GM12878 (cell line): ENCODE measurements around the gene ARID1A. TPM values are rescaled to one million over a fixed set of nuclear protein-coding genes. Genes with fewer than 3 reads are reported as not detected.

Experiments used
- BRCA1 ChIP-seq: IDR thresholded peaks from 2 replicates; pipeline ENCODE4 v1.6.1; 2011; ENCODE audit warnings: low read depth, low read length, improper control_type of control experiment
- CREB1 ChIP-seq: IDR thresholded peaks from 2 replicates; pipeline ENCODE4 v1.6.1; 2012; ENCODE audit warnings: low read depth, mild to moderate bottlenecking, inconsistent platforms
- EED ChIP-seq: sonication (generic); IDR thresholded peaks from 2 replicates; pipeline ENCODE4 v1.6.1; 2016; ENCODE audit warnings: antibody characterized with exemption, low read depth
- ETV6 ChIP-seq, 2 experiments: fragments of 450-650 bp in 1 of 2; IDR thresholded peaks in 1 of 2; conservative IDR thresholded peaks in 1 of 2; 2 replicates each; pipeline ENCODE4 v1.6.1; 2014; ENCODE audit warnings: antibody characterized with exemption in 1 of 2, borderline replicate concordance in 1 of 2, low read depth in 1 of 2, mild to moderate bottlenecking in 1 of 2, moderate library complexity in 1 of 2
- FOS ChIP-seq: IDR thresholded peaks from 3 replicates; pipeline ENCODE4 v1.6.1; 2011; ENCODE audit warnings: borderline replicate concordance; ENCODE audit not compliant: insufficient read length; ENCODE audit errors: extremely low read depth
- GATAD2B ChIP-seq: fragments of 450-650 bp; conservative IDR thresholded peaks from 2 replicates; pipeline ENCODE4 v1.6.1; 2017; ENCODE audit warnings: low read depth, mild to moderate bottlenecking, moderate library complexity
- IKZF1 ChIP-seq: fragments of 450-650 bp; conservative IDR thresholded peaks from 2 replicates; pipeline ENCODE4 v1.6.1; 2017; ENCODE audit warnings: antibody characterized with exemption, mild to moderate bottlenecking
- JUNB ChIP-seq: IDR thresholded peaks from 2 replicates; pipeline ENCODE4 v1.6.1; 2016; ENCODE audit warnings: antibody characterized with exemption, mild to moderate bottlenecking
- KDM1A ChIP-seq: fragments of 200-600 bp; sonication (generic); IDR thresholded peaks from 2 replicates; pipeline ENCODE4 v1.6.1; 2016; ENCODE audit warnings: borderline replicate concordance
- MTA2 ChIP-seq: fragments of 450-650 bp; IDR thresholded peaks from 2 replicates; pipeline ENCODE4 v1.6.1; 2016; ENCODE audit warnings: low read depth, mild to moderate bottlenecking, moderate library complexity
- NR2C1 ChIP-seq: fragments of 450-650 bp; IDR thresholded peaks from 2 replicates; pipeline ENCODE4 v1.6.1; 2017; ENCODE audit warnings: antibody characterized with exemption, mild to moderate bottlenecking, moderate library complexity
- NR2F1 ChIP-seq: fragments of 450-650 bp; conservative IDR thresholded peaks from 2 replicates; pipeline ENCODE4 v1.6.1; 2017; ENCODE audit warnings: mild to moderate bottlenecking
- POLR2AphosphoS2 ChIP-seq: IDR thresholded peaks from 2 replicates; pipeline ENCODE4 v1.6.1; 2011; ENCODE audit warnings: low read depth, mild to moderate bottlenecking, low read length, improper control_type of control experiment, moderate library complexity
- POU2F2 ChIP-seq: IDR thresholded peaks from 3 replicates; pipeline ENCODE4 v1.6.1; 2011; ENCODE audit warnings: low read depth, mild to moderate bottlenecking, low read length, borderline replicate concordance
- RAD51 ChIP-seq: fragments of 450-650 bp; IDR thresholded peaks from 2 replicates; pipeline ENCODE4 v1.6.1; 2016; ENCODE audit warnings: moderate library complexity, mild to moderate bottlenecking, inconsistent platforms
- RCOR1 ChIP-seq: conservative IDR thresholded peaks from 2 replicates; pipeline ENCODE4 v1.6.1; 2012; ENCODE audit warnings: low read depth, low read length, improper control_type of control experiment
- RELA ChIP-seq: fragments of 450-650 bp; IDR thresholded peaks from 2 replicates; pipeline ENCODE4 v1.8.0; 2014; ENCODE audit warnings: borderline replicate concordance; ENCODE audit not compliant: partially characterized antibody
- SIN3A ChIP-seq: IDR thresholded peaks from 2 replicates; pipeline ENCODE4 v1.6.1; 2012; ENCODE audit warnings: low read depth, low read length, improper control_type of control experiment
- SMAD5 ChIP-seq: IDR thresholded peaks from 2 replicates; pipeline ENCODE4 v1.6.1; 2016; ENCODE audit warnings: antibody characterized with exemption, low read depth
- SRF ChIP-seq, 2 experiments: IDR thresholded peaks; 2 replicates each; pipeline ENCODE4 v1.6.1; 2011; ENCODE audit warnings: low read depth in 2 of 2, low read length in 2 of 2, mild to moderate bottlenecking in 1 of 2, moderate library complexity in 1 of 2
- STAT1 ChIP-seq: fragments of 450-650 bp; conservative IDR thresholded peaks from 2 replicates; pipeline ENCODE4 v1.6.1; 2014; ENCODE audit warnings: antibody characterized with exemption, mild to moderate bottlenecking
- SUPT20H ChIP-seq: IDR thresholded peaks from 2 replicates; pipeline ENCODE4 v1.6.1; 2011; ENCODE audit warnings: low read depth, mild to moderate bottlenecking, low read length, moderate library complexity, borderline replicate concordance; ENCODE audit not compliant: control insufficient read depth
- TAF1 ChIP-seq: IDR thresholded peaks from 2 replicates; pipeline ENCODE4 v1.6.1; 2011; ENCODE audit warnings: mild to moderate bottlenecking, low read depth, low read length, borderline replicate concordance
- polyA plus RNA-seq, 11 experiments: library from polyadenylated mRNA; depleted of rRNA in 4 of 11; unstranded in 6 of 11; stranded (reverse) in 5 of 11; fragments of >200 nt; fragmentation: Nextera tagmentation in 4 of 11; fragmentation: Illumina TruSeq in 1 of 11; extraction: Ambion mirVana in 4 of 11; extraction: Trizol in 1 of 11; gene quantifications; 1 replicate in 1 of 11; 2 replicates in 10 of 11; pipeline versions ENCODE4 v1.2.1 to v1.2.3, GENCODE V29; 2011 to 2016; ENCODE audit warnings: inconsistent platforms in 2 of 11, missing spikeins in 2 of 11, low read depth in 1 of 11
- total RNA-seq, 4 experiments: library from RNA; depleted of rRNA in 3 of 4; stranded (reverse); fragments of >200 nt in 3 of 4; fragmentation: Illumina TruSeq in 1 of 4; extraction: Trizol in 1 of 4; gene quantifications; 2 replicates each; pipeline versions ENCODE4 v1.2.1 to v1.2.3, GENCODE V29; 2013 to 2021
- TF ChIP-seq, protein P1 (sequence below): IDR thresholded peaks from 2 replicates; pipeline ENCODE4 v1.6.1; 2011; ENCODE audit warnings: borderline replicate concordance, low read depth, mild to moderate bottlenecking, moderate library complexity, mixed read lengths, low read length; ENCODE audit not compliant: insufficient read depth; ENCODE audit errors: extremely low read length
- TF ChIP-seq, protein P2 (sequence below): fragments of 450-650 bp; IDR thresholded peaks from 2 replicates; pipeline ENCODE4 v1.6.1; 2017; ENCODE audit warnings: borderline replicate concordance
- TF ChIP-seq, protein P3 (sequence below): IDR thresholded peaks from 2 replicates; pipeline ENCODE4 v1.6.1; 2012; ENCODE audit warnings: mild to moderate bottlenecking, low read depth, low read length

The ARID1A gene
- total and polyA plus RNA-seq, 10 of the 15 experiments (the other 5 are each of a cell fraction or from before 2014, with no cell fraction given), result 10.0 to 98.0 (median 23.5) TPM

DNA sequence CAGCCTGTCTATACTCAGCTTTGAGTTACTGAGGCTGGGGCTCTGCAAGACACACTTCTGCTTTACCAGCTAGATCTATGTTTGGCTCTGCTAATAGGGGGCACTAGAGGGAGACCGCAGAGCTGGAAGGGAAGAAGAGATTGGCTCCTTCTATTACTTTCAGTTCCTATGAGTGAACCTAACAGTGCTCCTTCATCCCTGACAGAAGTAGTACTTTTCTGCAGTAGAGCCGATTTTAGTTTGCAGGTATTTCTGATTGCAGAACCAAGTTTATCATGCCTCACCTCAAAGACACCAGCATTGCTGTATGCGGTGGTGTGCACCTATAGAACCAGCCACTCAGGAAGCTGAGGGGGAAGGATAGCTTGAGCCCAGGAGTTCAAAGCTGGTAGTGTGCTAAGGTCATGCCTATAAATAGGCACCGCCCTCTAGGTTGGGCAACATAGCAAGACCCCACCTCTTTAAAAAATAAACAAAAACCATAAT, 125.0 kb downstream of the ARID1A start (continued):
- TF ChIP-seq ETV6 (conservative IDR thresholded peaks at IDR 0.05 in 1 of 2, IDR thresholded peaks at IDR 0.05 in 1 of 2; ENCODE audit: borderline replicate concordance in 1 of 2, low read depth in 1 of 2), result peak in 1 of 2 experiments; percentile 40; a peak in 1 of 4 replicates
- no peak for TF ChIP-seq RAD51
- TF ChIP-seq KDM1A, result no peak
- TF ChIP-seq SRF (IDR thresholded peaks at IDR 0.05; ENCODE audit: low read depth in 2 of 2, low read length in 2 of 2), result no peak
- peak; percentile 48; the same call in 1 of the 2 replicates for TF ChIP-seq NR2F1
- TF ChIP-seq, protein P1, sequence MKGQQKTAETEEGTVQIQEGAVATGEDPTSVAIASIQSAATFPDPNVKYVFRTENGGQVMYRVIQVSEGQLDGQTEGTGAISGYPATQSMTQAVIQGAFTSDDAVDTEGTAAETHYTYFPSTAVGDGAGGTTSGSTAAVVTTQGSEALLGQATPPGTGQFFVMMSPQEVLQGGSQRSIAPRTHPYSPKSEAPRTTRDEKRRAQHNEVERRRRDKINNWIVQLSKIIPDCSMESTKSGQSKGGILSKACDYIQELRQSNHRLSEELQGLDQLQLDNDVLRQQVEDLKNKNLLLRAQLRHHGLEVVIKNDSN, result no peak
- TF ChIP-seq MTA2, result peak; percentile 48
- TF ChIP-seq RELA, result no peak
- TF ChIP-seq, protein P2, sequence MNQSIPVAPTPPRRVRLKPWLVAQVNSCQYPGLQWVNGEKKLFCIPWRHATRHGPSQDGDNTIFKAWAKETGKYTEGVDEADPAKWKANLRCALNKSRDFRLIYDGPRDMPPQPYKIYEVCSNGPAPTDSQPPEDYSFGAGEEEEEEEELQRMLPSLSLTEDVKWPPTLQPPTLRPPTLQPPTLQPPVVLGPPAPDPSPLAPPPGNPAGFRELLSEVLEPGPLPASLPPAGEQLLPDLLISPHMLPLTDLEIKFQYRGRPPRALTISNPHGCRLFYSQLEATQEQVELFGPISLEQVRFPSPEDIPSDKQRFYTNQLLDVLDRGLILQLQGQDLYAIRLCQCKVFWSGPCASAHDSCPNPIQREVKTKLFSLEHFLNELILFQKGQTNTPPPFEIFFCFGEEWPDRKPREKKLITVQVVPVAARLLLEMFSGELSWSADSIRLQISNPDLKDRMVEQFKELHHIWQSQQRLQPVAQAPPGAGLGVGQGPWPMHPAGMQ, result no peak
- TF ChIP-seq SIN3A, result no peak
- no peak for TF ChIP-seq TAF1
- no peak for TF ChIP-seq NR2C1
- TF ChIP-seq, protein P3, sequence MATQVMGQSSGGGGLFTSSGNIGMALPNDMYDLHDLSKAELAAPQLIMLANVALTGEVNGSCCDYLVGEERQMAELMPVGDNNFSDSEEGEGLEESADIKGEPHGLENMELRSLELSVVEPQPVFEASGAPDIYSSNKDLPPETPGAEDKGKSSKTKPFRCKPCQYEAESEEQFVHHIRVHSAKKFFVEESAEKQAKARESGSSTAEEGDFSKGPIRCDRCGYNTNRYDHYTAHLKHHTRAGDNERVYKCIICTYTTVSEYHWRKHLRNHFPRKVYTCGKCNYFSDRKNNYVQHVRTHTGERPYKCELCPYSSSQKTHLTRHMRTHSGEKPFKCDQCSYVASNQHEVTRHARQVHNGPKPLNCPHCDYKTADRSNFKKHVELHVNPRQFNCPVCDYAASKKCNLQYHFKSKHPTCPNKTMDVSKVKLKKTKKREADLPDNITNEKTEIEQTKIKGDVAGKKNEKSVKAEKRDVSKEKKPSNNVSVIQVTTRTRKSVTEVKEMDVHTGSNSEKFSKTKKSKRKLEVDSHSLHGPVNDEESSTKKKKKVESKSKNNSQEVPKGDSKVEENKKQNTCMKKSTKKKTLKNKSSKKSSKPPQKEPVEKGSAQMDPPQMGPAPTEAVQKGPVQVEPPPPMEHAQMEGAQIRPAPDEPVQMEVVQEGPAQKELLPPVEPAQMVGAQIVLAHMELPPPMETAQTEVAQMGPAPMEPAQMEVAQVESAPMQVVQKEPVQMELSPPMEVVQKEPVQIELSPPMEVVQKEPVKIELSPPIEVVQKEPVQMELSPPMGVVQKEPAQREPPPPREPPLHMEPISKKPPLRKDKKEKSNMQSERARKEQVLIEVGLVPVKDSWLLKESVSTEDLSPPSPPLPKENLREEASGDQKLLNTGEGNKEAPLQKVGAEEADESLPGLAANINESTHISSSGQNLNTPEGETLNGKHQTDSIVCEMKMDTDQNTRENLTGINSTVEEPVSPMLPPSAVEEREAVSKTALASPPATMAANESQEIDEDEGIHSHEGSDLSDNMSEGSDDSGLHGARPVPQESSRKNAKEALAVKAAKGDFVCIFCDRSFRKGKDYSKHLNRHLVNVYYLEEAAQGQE, result no peak
- no peak for TF ChIP-seq POLR2AphosphoS2
- no peak for TF ChIP-seq FOS
- TF ChIP-seq CREB1, result no peak
- no peak for TF ChIP-seq GATAD2B
- TF ChIP-seq SUPT20H, result no peak
- TF ChIP-seq SMAD5, result no peak
- peak; percentile 52; the same call in 1 of the 2 replicates for TF ChIP-seq EED
- no peak for TF ChIP-seq BRCA1
- TF ChIP-seq POU2F2, result 0 out of 3 replicates have a peak, but pooled peaks have one; percentile 23
- TF ChIP-seq JUNB, result no peak
- no peak for TF ChIP-seq STAT1
- peak; percentile 61; the same call in 1 of the 2 replicates for TF ChIP-seq IKZF1
- TF ChIP-seq RCOR1, result 0 out of 2 replicates have a peak, but pooled peaks have one; percentile 37
